ENCODE data around the gene ANKH. TPM values are rescaled to one million over a fixed set of nuclear protein-coding genes. Genes with fewer than 3 reads are reported as not detected.

The ANKH gene
- total and polyA plus RNA-seq, 2 donors (not counting 1 experiment from before 2014, with no cell fraction given), result 13.7 to 71.1 TPM

GRCh38 chr5:14741801-14742440 lies 129.7 kb downstream of the ANKH start:
- Mint-ChIP-seq H3K27ac (no peak overlapping the region), H3K4me1 (peaks cover 22% of the 10 kb centered on the region), H3K9me3 (ENCODE audit: insufficient read depth) (no peaks in the 10 kb centered on the region), H3K4me3 (no peak overlapping the region), H3K27me3 (no peaks in the 10 kb centered on the region)
- DNase-seq (no peak), ATAC-seq (ENCODE audit: low read depth) (no peak)
- Histone ChIP-seq H2AFZ (ENCODE audit: insufficient read depth, low read depth, low read length, poor library complexity, severe bottlenecking) (no peak overlapping the region), H3K27ac (ENCODE audit: low read length in 2 of 2) (no peak overlapping the region), H3K36me3 (replicated peaks in 1 of 2; ENCODE audit: control extremely low read depth in 1 of 2, control insufficient read depth in 1 of 2, extremely low read depth in 1 of 2, insufficient read depth in 2 of 2, low read length in 1 of 2) (peaks cover 0 to 15% of the 10 kb centered on the region in 2 experiments), H3K9me3 (ENCODE audit: control extremely low read depth in 1 of 3, control insufficient read depth in 2 of 3, insufficient read depth in 1 of 3, low read length in 2 of 3) (no peaks in the 10 kb centered on the region), H3K79me2 (ENCODE audit: control insufficient read depth, insufficient read depth, low read length) (no peaks in the 10 kb centered on the region), H3K9ac (ENCODE audit: low read length) (no peak overlapping the region), H3K4me2 (replicated peaks; ENCODE audit: low read depth, low read length, poor library complexity, severe bottlenecking) (no peak overlapping the region), H3K4me1 (ENCODE audit: control insufficient read depth in 2 of 2, insufficient read depth in 2 of 2, low read length in 2 of 2) (peaks cover 9 to 24% of the 10 kb centered on the region in 2 donors), H4K20me1 (ENCODE audit: control insufficient read depth, insufficient read depth, low read length, poor library complexity, severe bottlenecking) (no peaks in the 10 kb centered on the region), H3K4me3 (ENCODE audit: control extremely low read depth in 1 of 5, extremely low read depth in 1 of 5, insufficient read depth in 1 of 5, low read depth in 2 of 5, low read length in 4 of 5) (no peak overlapping the region), H3K27me3 (replicated peaks in 1 of 4; ENCODE audit: control extremely low read depth in 1 of 4, control insufficient read depth in 3 of 4, insufficient read depth in 4 of 4, low read length in 3 of 4) (no peaks in the 10 kb centered on the region)
- ChIA-PET CTCF (interaction anchor here (3.2 kb wide), 1 partner anchor 10 kb away, joined by 12 read pairs; no protein-coding TSS in a partner anchor), POLR2A (no interaction called here)
- intact Hi-C loops (cut with micrococcal nuclease), result no loop called here
- WGBS (ENCODE audit: insufficient coverage), result 94% methylated on average over 11 of the region's 11 CpGs
- no peak for TF ChIP-seq EZH2 (IDR thresholded peaks at IDR 0.05; ENCODE audit: borderline replicate concordance, insufficient read depth, low read depth, low read length, poor library complexity, severe bottlenecking)

GRCh38 chr5:14741131-14741530 lies 130.4 kb downstream of the ANKH start:
- Histone ChIP-seq H3K36me3 (replicated peaks in 1 of 2; ENCODE audit: control extremely low read depth in 1 of 2, control insufficient read depth in 1 of 2, extremely low read depth in 1 of 2, insufficient read depth in 2 of 2, low read length in 1 of 2) (peaks cover 0 to 15% of the 10 kb centered on the region in 2 experiments), H3K9me3 (ENCODE audit: control extremely low read depth in 1 of 3, control insufficient read depth in 2 of 3, insufficient read depth in 1 of 3, low read length in 2 of 3) (no peaks in the 10 kb centered on the region), H3K9ac (ENCODE audit: low read length) (no peak overlapping the region), H3K79me2 (ENCODE audit: control insufficient read depth, insufficient read depth, low read length) (no peaks in the 10 kb centered on the region), H4K20me1 (ENCODE audit: control insufficient read depth, insufficient read depth, low read length, poor library complexity, severe bottlenecking) (no peaks in the 10 kb centered on the region), H3K4me1 (ENCODE audit: control insufficient read depth in 2 of 2, insufficient read depth in 2 of 2, low read length in 2 of 2) (peaks cover 9 to 23% of the 10 kb centered on the region in 2 donors), H3K27ac (ENCODE audit: low read length in 2 of 2) (no peak overlapping the region), H3K4me2 (replicated peaks; ENCODE audit: low read depth, low read length, poor library complexity, severe bottlenecking) (no peak overlapping the region), H3K27me3 (replicated peaks in 1 of 4; ENCODE audit: control extremely low read depth in 1 of 4, control insufficient read depth in 3 of 4, insufficient read depth in 4 of 4, low read length in 3 of 4) (no peaks in the 10 kb centered on the region), H2AFZ (ENCODE audit: insufficient read depth, low read depth, low read length, poor library complexity, severe bottlenecking) (no peak overlapping the region), H3K4me3 (ENCODE audit: control extremely low read depth in 1 of 5, extremely low read depth in 1 of 5, insufficient read depth in 1 of 5, low read depth in 2 of 5, low read length in 4 of 5) (no peak overlapping the region)
- TF ChIP-seq CTCF (IDR thresholded peaks at IDR 0.05) (no peak), EZH2 (IDR thresholded peaks at IDR 0.05; ENCODE audit: borderline replicate concordance, insufficient read depth, low read depth, low read length, poor library complexity, severe bottlenecking) (no peak)
- Mint-ChIP-seq H3K27ac (no peak overlapping the region), H3K27me3 (no peaks in the 10 kb centered on the region), H3K4me1 (peaks cover 21% of the 10 kb centered on the region), H3K9me3 (ENCODE audit: insufficient read depth) (no peaks in the 10 kb centered on the region), H3K4me3 (no peak overlapping the region)
- ATAC-seq (ENCODE audit: low read depth), result no peak
- 97% methylated on average over 11 of the region's 13 CpGs for WGBS (ENCODE audit: insufficient coverage)
- ChIA-PET POLR2A (no interaction called here), CTCF (interaction anchor here (1.2 kb wide), 1 partner anchor 55 kb away, joined by 3 read pairs; no protein-coding TSS in a partner anchor)
- intact Hi-C loops (cut with micrococcal nuclease), result no loop called here
- no peak for DNase-seq
